Gastrocnemius medialis (tissue), 4 donors: Measurements from ENCODE around the gene PLK5.

Experiments
- CTCF ChIP-seq, 5 experiments: fragments of 450-650 bp in 3 of 5; fragments of 200-600 bp in 2 of 5; sonication (generic) in 2 of 5; IDR thresholded peaks in 4 of 5; conservative IDR thresholded peaks in 1 of 5; 1 replicate in 4 of 5; 2 replicates in 1 of 5; pipeline ENCODE4 v1.5.1; 2016 to 2019; ENCODE audit warnings: antibody characterized with exemption in 5 of 5, mild to moderate bottlenecking in 3 of 5, moderate library complexity in 3 of 5
- POLR2A ChIP-seq, 2 donors: fragments of 450-650 bp; IDR thresholded peaks; one replicate each; pipeline ENCODE4 v1.6.1; 2017; ENCODE audit warnings: antibody characterized with exemption in 2 of 2, mild to moderate bottlenecking in 2 of 2, moderate library complexity in 2 of 2

- TF ChIP-seq POLR2A (IDR thresholded peaks at IDR 0.05) (no peak), CTCF (IDR thresholded peaks at IDR 0.05 in 4 of 5, conservative IDR thresholded peaks at IDR 0.05 in 1 of 5) (no peak)
Measured at GRCh38 chr19:1520203-1520780, 3.6 kb upstream of the PLK5 start.
